K562 (cell line): ENCODE measurements around the gene RNF213. TPM values are rescaled to one million over a fixed set of nuclear protein-coding genes. Genes with fewer than 3 reads are reported as not detected.

Experiments
- ATAC-seq: fragments of 200-7000 bp; cut with Tn5 transposase; 3 replicates; pipeline ENCODE4 v1.9.1; 2020; ENCODE audit warnings: moderate library complexity
- BruUV-seq: library from RNA; stranded (reverse); fragments of 400-500 nt; replicated peaks from 2 replicates; lab custom pipeline; 2021; lab: Mats Ljungman, UMichigan
- CTCF ChIA-PET: fragments of 300-600 bp; formaldehyde crosslinking; extraction: SDS; loops from one replicate; lab custom pipeline; 2021; ENCODE audit warnings: low intra/inter-chr PET ratio; lab: Yijun Ruan, JAX
- POLR2A ChIA-PET: fragments of 300-600, 350-650 bp; sonication (Branson Sonifier 250); formaldehyde crosslinking; extraction: SDS; loops from one replicate; lab custom pipeline; 2021; ENCODE audit warnings: antibody characterized with exemption, inconsistent platforms; lab: Yijun Ruan, JAX
- DNase-seq, 4 experiments: peaks; one replicate each; pipeline versions ENCODE4 v3.0.0 to v3.0.0-alpha.2; 2011 to 2018; ENCODE audit warnings: low spot score in 3 of 4, mixed read lengths in 3 of 4; ENCODE audit errors: extremely low read depth in 1 of 4
- FAIRE-seq: peaks from 2 replicates; lab custom pipeline; 2011; peaks lifted over from hg19 to GRCh38; lab: Jason Lieb, UNC
- H2AFZ ChIP-seq: 2 replicates; pipeline ENCODE4 v1.6.0; 2011; ENCODE audit warnings: low read depth, low read length, control low read depth, inconsistent platforms
- H3K27ac ChIP-seq: fragments of 200-600 bp; 3 replicates; pipeline ENCODE4 v1.8.0; 2011; ENCODE audit warnings: low read depth, mild to moderate bottlenecking, control low read depth, inconsistent platforms, low read length, moderate library complexity, mixed read lengths; ENCODE audit errors: extremely low read depth
- H3K27me3 ChIP-seq, 2 experiments: fragments of 300-600 bp in 1 of 2; 2 replicates in 1 of 2; 3 replicates in 1 of 2; pipeline versions ENCODE4 v1.6.0 to v1.8.0; 2011; ENCODE audit warnings: inconsistent platforms in 2 of 2, low read length in 2 of 2, mild to moderate bottlenecking in 1 of 2, mixed read lengths in 1 of 2, moderate library complexity in 1 of 2; ENCODE audit not compliant: control insufficient read depth in 2 of 2, insufficient read depth in 2 of 2
- H3K36me3 ChIP-seq: fragments of 300-600 bp; 3 replicates; pipeline ENCODE4 v1.8.0; 2011; ENCODE audit warnings: mild to moderate bottlenecking, low read length, inconsistent platforms; ENCODE audit not compliant: control insufficient read depth, insufficient read depth
- H3K4me1 ChIP-seq, 2 experiments: fragments of 200-600 bp in 1 of 2; replicated peaks in 1 of 2; 2 replicates in 1 of 2; 3 replicates in 1 of 2; pipeline versions ENCODE4 v1.5.1 to v1.8.0; 2011; ENCODE audit warnings: inconsistent platforms in 2 of 2, low read length in 2 of 2, mild to moderate bottlenecking in 1 of 2, mixed read lengths in 1 of 2, moderate library complexity in 1 of 2; ENCODE audit not compliant: control insufficient read depth in 2 of 2, insufficient read depth in 2 of 2
- H3K4me2 ChIP-seq: 2 replicates; pipeline ENCODE4 v1.6.1; 2011; ENCODE audit warnings: low read length, control low read depth, inconsistent platforms, mixed read lengths; ENCODE audit not compliant: insufficient read depth
- H3K4me3 ChIP-seq: fragments of 200-600 bp; sonication (generic), shearing (Covaris generic); 2 replicates; pipeline ENCODE4 v1.5.1; 2016; ENCODE audit warnings: control low read depth, inconsistent platforms
- H3K79me2 ChIP-seq: fragments of 200-600 bp; 3 replicates; pipeline ENCODE4 v1.8.0; 2011; ENCODE audit warnings: low read length, inconsistent platforms; ENCODE audit not compliant: control insufficient read depth, insufficient read depth
- H3K9ac ChIP-seq, 2 experiments: 2 replicates each; pipeline versions ENCODE4 v1.6.0 to v1.6.1; 2011; ENCODE audit warnings: low read depth in 2 of 2, low read length in 2 of 2, control low read depth in 1 of 2, inconsistent platforms in 1 of 2, mild to moderate bottlenecking in 1 of 2, mixed read lengths in 1 of 2; ENCODE audit not compliant: insufficient read depth in 1 of 2
- H3K9me1 ChIP-seq: one replicate; pipeline ENCODE4 v1.6.0; 2011; ENCODE audit warnings: inconsistent platforms, mild to moderate bottlenecking, low read length, moderate library complexity; ENCODE audit not compliant: control insufficient read depth, insufficient read depth
- H3K9me3 ChIP-seq: replicated peaks from 2 replicates; pipeline ENCODE4 v1.5.1; 2011; ENCODE audit warnings: low read depth, low read length, inconsistent platforms; ENCODE audit not compliant: control insufficient read depth, insufficient read depth
- H4K20me1 ChIP-seq: replicated peaks from 2 replicates; pipeline ENCODE4 v1.6.1; 2011; ENCODE audit warnings: low read length, inconsistent platforms, mixed read lengths; ENCODE audit not compliant: control insufficient read depth, insufficient read depth
- CBX3 ChIP-seq, 2 experiments: IDR thresholded peaks; 1 replicate in 1 of 2; 2 replicates in 1 of 2; pipeline ENCODE4 v1.6.1; 2012; ENCODE audit warnings: inconsistent platforms in 2 of 2, low read length in 2 of 2, borderline replicate concordance in 1 of 2, control low read depth in 1 of 2
- CBX5 ChIP-seq: IDR thresholded peaks from 2 replicates; pipeline ENCODE4 v1.6.1; 2014; ENCODE audit warnings: low read depth, borderline replicate concordance
- CHCHD3 ChIP-seq: fragments of 250-450 bp; sonication (Bioruptor Pico); IDR thresholded peaks from 2 replicates; pipeline ENCODE4 v2.1.2; 2022; ENCODE audit warnings: mild to moderate bottlenecking
- ELF4 ChIP-seq: fragments of 450-650 bp; formaldehyde crosslinking; IDR thresholded peaks from 2 replicates; pipeline ENCODE4 v1.4.0; 2022; ENCODE audit warnings: missing genetic modification characterization
- ETS2 ChIP-seq: IDR thresholded peaks from 2 replicates; pipeline ENCODE4 v1.6.1; 2016; ENCODE audit warnings: borderline replicate concordance, missing genetic modification characterization, mild to moderate bottlenecking, moderate library complexity, missing compliant biosample characterization; ENCODE audit not compliant: poor library complexity, severe bottlenecking
- TRIM24 ChIP-seq, 2 experiments: fragments of 450-650 bp; IDR thresholded peaks; 2 replicates each; pipeline ENCODE4 v1.6.1; 2016
- TRIM28 ChIP-seq: fragments of 450-650 bp; IDR thresholded peaks from 2 replicates; pipeline ENCODE4 v1.6.1; 2017
- ZNF280A ChIP-seq: fragments of 450-650 bp; IDR thresholded peaks from 2 replicates; pipeline ENCODE4 v1.6.1; 2018; ENCODE audit warnings: mild to moderate bottlenecking, low read depth; ENCODE audit not compliant: partially characterized antibody
- WGBS: fragments of 100-300 bp; shearing (Covaris generic); methylation state at CpG from one replicate; pipeline ENCODE4 v1.1.6; 2016; ENCODE audit warnings: low coverage, mixed read lengths; ENCODE audit not compliant: insufficient coverage; ENCODE audit errors: missing lambda C conversion rate; 5-methylcytosine and 5-hydroxymethylcytosine counted together
- in situ Hi-C: fragments of 300-500 bp; cut with MboI; formaldehyde crosslinking; loops from 4 replicates; pipeline ENCODE4 v1.15.0; 2018; ENCODE audit warnings: inconsistent platforms, mixed read lengths
- intact Hi-C: fragments of 100-400 bp; cut with micrococcal nuclease; formaldehyde crosslinking; loops from 2 replicates; pipeline ENCODE4 v1.14.2; 2022
- polyA plus RNA-seq, 8 experiments: library from polyadenylated mRNA; depleted of rRNA in 4 of 8; stranded (reverse) in 5 of 8; unstranded in 3 of 8; fragments of >200 nt; fragmentation: Nextera tagmentation in 2 of 8; fragmentation: Illumina TruSeq in 1 of 8; extraction: Ambion mirVana in 2 of 8; extraction: Trizol in 1 of 8; gene quantifications; 2 replicates each; pipeline versions ENCODE4 v1.2.1 to v1.2.3, GENCODE V29; 2011 to 2014; ENCODE audit warnings: inconsistent platforms in 1 of 8, missing spikeins in 1 of 8
- total RNA-seq, 7 experiments: library from RNA; depleted of rRNA in 6 of 7; stranded (reverse); fragments of >200 nt in 6 of 7; fragmentation: Illumina TruSeq in 2 of 7; extraction: Trizol in 2 of 7; gene quantifications; 2 replicates each; pipeline versions ENCODE4 v1.2.1 to v1.2.3, GENCODE V29; 2011 to 2021; ENCODE audit warnings: low replicate concordance in 1 of 7

Gene RNF213
- total and polyA plus RNA-seq, 9 of the 15 experiments (the other 6 are each of a cell fraction or from before 2014, with no cell fraction given): 5.3 to 33.6 (median 17.9) TPM

- H3K4me2 ChIP-seq: no peak overlapping the region
- H3K9me1 ChIP-seq: no peaks in the 10 kb centered on the region
- ChIA-PET POLR2A (no interaction called here), CTCF (no interaction called here)
- 83% methylated on average over 1 of the region's 1 CpG for WGBS
- ATAC-seq (no peak), FAIRE-seq (no peak), DNase-seq (no peak)
- H3K36me3 ChIP-seq: peaks cover 64% of the 10 kb centered on the region
- no peak overlapping the region for H3K9ac ChIP-seq
- H2AFZ ChIP-seq: no peak overlapping the region
- BruUV-seq: no TSS peak
- H3K27me3 ChIP-seq: no peaks in the 10 kb centered on the region
- no peaks in the 10 kb centered on the region for H4K20me1 ChIP-seq
- intact Hi-C loops: no loop called here
- H3K79me2 ChIP-seq: no peaks in the 10 kb centered on the region
- H3K9me3 ChIP-seq: no peaks in the 10 kb centered on the region; the same call in 1 of the 2 replicates
- no peak overlapping the region for H3K4me3 ChIP-seq
- H3K4me1 ChIP-seq: peaks cover 3 to 6% of the 10 kb centered on the region in 2 experiments; a peak in 3 of 5 replicates
- no peak overlapping the region for H3K27ac ChIP-seq
- in situ Hi-C loops: no loop called here
- peak; percentile 79; the same call in 1 of the 2 replicates for TF ChIP-seq TRIM28
- TF ChIP-seq CBX5: 0 out of 2 replicates have a peak, but pooled peaks have one; percentile 17
- no peak for TF ChIP-seq CHCHD3 (CRISPR knock-in tag)
- TF ChIP-seq CBX3 (IDR thresholded peaks at IDR 0.05; ENCODE audit: borderline replicate concordance in 1 of 2, low read length in 2 of 2): peak in 1 of 2 experiments; percentile 76; a peak in 1 of 3 replicates
- peak; percentile 48 for TF ChIP-seq ZNF280A
- no peak for TF ChIP-seq ETS2 (tag)
- TF ChIP-seq TRIM24 (IDR thresholded peaks at IDR 0.05): peak; percentile 48 to 60; a peak in 3 of 4 replicates
- no peak for TF ChIP-seq ELF4 (CRISPR knock-in tag)
- TF ChIP-seq, all 486 proteins: peak for 5
Measured at GRCh38 chr17:80322864-80323263, 62.2 kb downstream of the RNF213 start.
